Activated CD8-positive, alpha-beta memory T cell treated with anti-CD3 and anti-CD28 coated beads for 48 hours (primary cell): ENCODE data around the gene RUNX3.
A peak's percentile ranks its signal among the peaks of the same experiment; 100 is the strongest.

Source experiments
- DNase-seq, 3 experiments: peaks; one replicate each; pipeline ENCODE4 v3.0.0-alpha.2; 2020; ENCODE audit warnings: low read depth in 2 of 3, low spot score in 2 of 3

The RUNX3 gene

GRCh38 chr1:24963943-24964693, 34.0 kb upstream of the RUNX3 start:
- no peak for DNase-seq

- DNase-seq = no peak
These were observed 33.2 kb upstream of the RUNX3 start for GRCh38 chr1:24963099-24963872.

- DNase-seq = no peak
These were observed 32.1 kb upstream of the RUNX3 start for GRCh38 chr1:24961961-24962861.

- no peak for DNase-seq
These were observed 31.3 kb upstream of the RUNX3 start for GRCh38 chr1:24961334-24961733.

GRCh38 chr1:24960071-24960801, 30.2 kb upstream of the RUNX3 start:
- no peak for DNase-seq

- DNase-seq = no peak
These were observed 29.5 kb upstream of the RUNX3 start for GRCh38 chr1:24959623-24959975.

- no peak for DNase-seq
These were observed 28.9 kb upstream of the RUNX3 start for GRCh38 chr1:24958766-24959622.

GRCh38 chr1:24957808-24958752, 28.0 kb upstream of the RUNX3 start:
- no peak for DNase-seq

GRCh38 chr1:24957016-24957807, 27.1 kb upstream of the RUNX3 start:
- no peak for DNase-seq

- no peak for DNase-seq
These were observed 25.8 kb upstream of the RUNX3 start for GRCh38 chr1:24955779-24956365.

- peak in 1 of 3 experiments; percentile 57 for DNase-seq
These were observed 25.1 kb upstream of the RUNX3 start for GRCh38 chr1:24955161-24955560.

GRCh38 chr1:24954631-24955030, 24.6 kb upstream of the RUNX3 start:
- no peak for DNase-seq

GRCh38 chr1:24954022-24954421, 23.9 kb upstream of the RUNX3 start:
- no peak for DNase-seq

GRCh38 chr1:24952413-24952841, 22.4 kb upstream of the RUNX3 start:
- DNase-seq = no peak

GRCh38 chr1:24951810-24952412, 21.8 kb upstream of the RUNX3 start:
- no peak for DNase-seq

- DNase-seq = no peak
These were observed 21.3 kb upstream of the RUNX3 start for GRCh38 chr1:24951337-24951736.

- no peak for DNase-seq
These were observed 19.3 kb upstream of the RUNX3 start for GRCh38 chr1:24949331-24949881.
